Colonic mucosa (tissue), 4 donors: ENCODE results near the gene RNF138. TPM values are rescaled to one million over a fixed set of nuclear protein-coding genes. Genes with fewer than 3 reads are reported as not detected.

Source experiments
- DNase-seq: peaks from one replicate; pipeline ENCODE4 v3.0.0-alpha.2; 2020
- H3K27ac ChIP-seq: fragments of 200-600 bp; one replicate; pipeline ENCODE4 v1.8.0; 2021
- H3K27me3 ChIP-seq: fragments of 200-600 bp; one replicate; pipeline ENCODE4 v1.8.0; 2021
- H3K36me3 ChIP-seq: fragments of 200-600 bp; one replicate; pipeline ENCODE4 v1.8.0; 2021
- H3K4me1 ChIP-seq: fragments of 200-600 bp; one replicate; pipeline ENCODE4 v1.8.0; 2021; ENCODE audit warnings: mild to moderate bottlenecking
- H3K4me3 ChIP-seq: fragments of 200-600 bp; one replicate; pipeline ENCODE4 v1.8.0; 2021
- H3K9ac ChIP-seq, 2 donors: one replicate each; pipeline ENCODE4 v1.7.0; 2013; ENCODE audit warnings: control low read depth in 2 of 2, low read depth in 2 of 2, low read length in 2 of 2
- H3K9me3 ChIP-seq: fragments of 200-600 bp; one replicate; pipeline ENCODE4 v1.8.0; 2021
- CTCF ChIP-seq: fragments of 200-600 bp; IDR thresholded peaks from one replicate; pipeline ENCODE4 v1.8.0; 2022; ENCODE audit warnings: antibody characterized with exemption, mild to moderate bottlenecking
- intact Hi-C: fragments of 100-400 bp; cut with DNase I; formaldehyde crosslinking; loops from one replicate; pipeline ENCODE4 v1.14.1; 2022
- total RNA-seq, 2 donors: library from RNA; stranded (reverse); fragmentation: NEBNext Ultra II Directional in 1 of 2; extraction: Animal tissue kit (Norgen Biotek cat#: 25700) in 1 of 2; gene quantifications; one replicate each; pipeline ENCODE4 v1.2.1, GENCODE V29; 2021
- donor health status: healthy.
- donor health status: DM: no; HTN: no; CAD: no.
- donor health status: DM: no; HTN: no; CAD: no.

RNF138 gene
- total RNA-seq, 2 donors from 2014 or later, result 48.3 to 53.2 TPM

GRCh38 chr18:32095900-32096229, 4.2 kb downstream of the RNF138 start:
- H3K4me1 ChIP-seq, result peaks cover 10% of the 10 kb centered on the region
- intact Hi-C loops, result loop anchor here (10.0 kb wide), 1 partner anchor 151 kb away; the partner anchor contains the start of gene TRAPPC8

DNA sequence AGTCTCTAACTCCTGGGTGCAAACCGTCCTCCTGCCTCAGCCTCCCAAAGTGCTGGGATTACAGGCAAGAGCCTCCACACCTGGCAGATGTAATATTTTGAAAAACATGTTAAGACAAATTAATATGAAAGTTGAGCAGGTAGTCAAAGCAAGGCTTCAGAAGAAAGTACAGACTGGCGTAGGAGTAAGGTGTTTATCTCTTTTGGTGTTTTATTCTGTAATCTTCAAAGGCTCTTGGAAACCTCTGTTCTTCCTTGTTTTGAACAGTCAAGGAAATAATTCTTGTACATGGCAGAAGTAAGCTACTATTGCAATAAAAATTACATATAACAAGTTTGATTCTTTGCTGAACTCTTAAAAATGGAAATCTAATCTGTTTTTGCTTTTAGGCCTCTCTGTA, 5.3 kb downstream of the RNF138 start:
- no peaks in the 10 kb centered on the region for H3K27me3 ChIP-seq
- no peak overlapping the region for H3K9ac ChIP-seq
- H3K9me3 ChIP-seq, result no peaks in the 10 kb centered on the region
- no peaks in the 10 kb centered on the region for H3K36me3 ChIP-seq
- H3K27ac ChIP-seq, result no peak overlapping the region
- no peak for DNase-seq
- no peak for TF ChIP-seq CTCF
- no peak overlapping the region for H3K4me3 ChIP-seq
- intact Hi-C loops, result loop anchor here (10.0 kb wide), 1 partner anchor 152 kb away; the partner anchor contains the start of gene TRAPPC8
- H3K4me1 ChIP-seq, result peaks cover 10% of the 10 kb centered on the region

More at GRCh38 chr18:32095900-32096229, 4.2 kb downstream of the RNF138 start:
- Histone ChIP-seq H3K9me3 (no peaks in the 10 kb centered on the region), H3K27me3 (no peaks in the 10 kb centered on the region), H3K36me3 (no peaks in the 10 kb centered on the region), H3K27ac (no peak overlapping the region), H3K4me3 (no peak overlapping the region), H3K9ac (no peak overlapping the region)
- DNase-seq, result no peak
- no peak for TF ChIP-seq CTCF

- TF ChIP-seq CTCF, result no peak
- Histone ChIP-seq H3K4me3 (no peak overlapping the region), H3K36me3 (no peaks in the 10 kb centered on the region), H3K27me3 (no peaks in the 10 kb centered on the region), H3K4me1 (no peaks in the 10 kb centered on the region), H3K9me3 (no peaks in the 10 kb centered on the region), H3K9ac (no peak overlapping the region), H3K27ac (no peak overlapping the region)
- no peak for DNase-seq
- intact Hi-C loops, result no loop called here
Observed at GRCh38 chr18:32104516-32104915, 12.8 kb downstream of the RNF138 start.

- no peak for TF ChIP-seq CTCF
Observed at GRCh38 chr18:32110005-32110404, 18.3 kb downstream of the RNF138 start.

DNA sequence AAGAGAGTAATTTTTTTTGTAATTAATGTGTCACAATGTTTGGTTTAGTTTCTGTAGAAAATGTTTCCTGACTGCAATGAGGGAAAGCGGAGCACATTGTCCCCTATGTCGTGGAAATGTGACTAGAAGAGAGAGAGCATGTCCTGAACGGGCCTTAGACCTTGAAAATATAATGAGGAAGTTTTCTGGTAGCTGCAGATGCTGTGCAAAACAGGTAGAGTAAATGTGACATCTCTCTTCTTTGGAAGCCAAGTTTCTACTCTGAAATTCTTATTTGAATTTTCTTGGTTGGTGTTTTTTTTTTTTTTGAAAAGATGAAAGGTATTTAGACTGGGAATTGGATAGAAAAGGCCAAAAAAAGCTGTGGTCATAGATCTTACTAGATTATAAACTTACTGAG, 20.0 kb downstream of the RNF138 start:
- Histone ChIP-seq H3K9ac (no peak overlapping the region), H3K27me3 (no peaks in the 10 kb centered on the region)

More at GRCh38 chr18:32110005-32110404, 18.3 kb downstream of the RNF138 start:
- intact Hi-C loops, result no loop called here
- no peaks in the 10 kb centered on the region for H3K9me3 ChIP-seq
- no peaks in the 10 kb centered on the region for H3K27me3 ChIP-seq
- H3K27ac ChIP-seq, result no peak overlapping the region
- H3K9ac ChIP-seq, result no peak overlapping the region
- H3K4me3 ChIP-seq, result no peak overlapping the region
- H3K36me3 ChIP-seq, result no peaks in the 10 kb centered on the region
- no peak for DNase-seq
- H3K4me1 ChIP-seq, result no peaks in the 10 kb centered on the region

More for the DNA sequence above, 20.0 kb downstream of the RNF138 start:
- H3K27ac ChIP-seq, result no peak overlapping the region
- H3K4me1 ChIP-seq, result no peaks in the 10 kb centered on the region
- no peaks in the 10 kb centered on the region for H3K36me3 ChIP-seq
- no peak for DNase-seq
- H3K4me3 ChIP-seq, result no peak overlapping the region
- TF ChIP-seq CTCF, result no peak
- H3K9me3 ChIP-seq, result no peaks in the 10 kb centered on the region
- intact Hi-C loops, result no loop called here
